ENCODE results near the gene CNTN1. TPM values are rescaled to one million over a fixed set of nuclear protein-coding genes. Genes with fewer than 3 reads are reported as not detected.

CNTN1 gene
- total RNA-seq, 1 experiment from 2014 or later = 6.5 TPM

DNA sequence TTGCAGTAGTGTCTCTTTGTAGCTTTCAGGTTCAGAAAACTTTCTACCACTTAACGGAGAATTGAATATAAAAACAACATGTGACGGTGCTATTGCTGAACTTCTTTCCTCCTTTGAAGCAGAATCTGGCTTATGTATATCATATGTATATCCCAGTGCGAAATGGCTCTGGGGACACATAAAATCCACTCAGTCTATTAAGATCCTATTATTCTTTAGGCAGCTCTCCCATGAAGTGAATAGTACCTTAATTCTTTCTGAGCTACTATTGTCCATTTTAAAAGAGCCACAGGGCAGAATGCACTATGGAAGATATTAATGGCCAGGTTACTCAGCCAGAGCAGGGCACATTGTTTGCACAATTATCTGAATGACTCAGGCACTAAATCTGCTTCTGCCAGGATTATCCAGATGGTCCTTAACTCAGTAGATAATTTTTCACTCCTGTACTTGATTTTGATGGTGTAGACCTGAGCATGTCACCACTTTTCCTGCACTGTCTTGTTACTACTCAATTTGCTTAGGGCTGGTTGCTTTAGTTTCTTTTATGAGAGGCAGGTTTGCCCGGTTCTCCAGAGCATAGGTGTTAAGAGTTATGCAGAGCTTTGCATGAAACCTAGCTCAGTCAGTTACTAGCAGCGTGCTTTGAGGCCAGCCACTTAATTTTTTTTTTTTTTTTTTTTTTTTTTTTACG, 5.5 kb downstream of the CNTN1 start:
- no peak overlapping the region for H2BK20ac ChIP-seq (ENCODE audit: low read depth, low read length, poor library complexity, severe bottlenecking)
- WGBS (ENCODE audit: extremely low coverage, insufficient read length, low lambda C conversion rate) = no CpG with 5 or more reads among the region's 6 CpGs
- H2BK5ac ChIP-seq (ENCODE audit: insufficient read length, low read length) = no peak overlapping the region
- no peak overlapping the region for H2AFZ ChIP-seq (ENCODE audit: low read length)
- no peaks in the 10 kb centered on the region for H3K4me1 ChIP-seq (ENCODE audit: insufficient read depth, low read length)
- TF ChIP-seq, protein P1, sequence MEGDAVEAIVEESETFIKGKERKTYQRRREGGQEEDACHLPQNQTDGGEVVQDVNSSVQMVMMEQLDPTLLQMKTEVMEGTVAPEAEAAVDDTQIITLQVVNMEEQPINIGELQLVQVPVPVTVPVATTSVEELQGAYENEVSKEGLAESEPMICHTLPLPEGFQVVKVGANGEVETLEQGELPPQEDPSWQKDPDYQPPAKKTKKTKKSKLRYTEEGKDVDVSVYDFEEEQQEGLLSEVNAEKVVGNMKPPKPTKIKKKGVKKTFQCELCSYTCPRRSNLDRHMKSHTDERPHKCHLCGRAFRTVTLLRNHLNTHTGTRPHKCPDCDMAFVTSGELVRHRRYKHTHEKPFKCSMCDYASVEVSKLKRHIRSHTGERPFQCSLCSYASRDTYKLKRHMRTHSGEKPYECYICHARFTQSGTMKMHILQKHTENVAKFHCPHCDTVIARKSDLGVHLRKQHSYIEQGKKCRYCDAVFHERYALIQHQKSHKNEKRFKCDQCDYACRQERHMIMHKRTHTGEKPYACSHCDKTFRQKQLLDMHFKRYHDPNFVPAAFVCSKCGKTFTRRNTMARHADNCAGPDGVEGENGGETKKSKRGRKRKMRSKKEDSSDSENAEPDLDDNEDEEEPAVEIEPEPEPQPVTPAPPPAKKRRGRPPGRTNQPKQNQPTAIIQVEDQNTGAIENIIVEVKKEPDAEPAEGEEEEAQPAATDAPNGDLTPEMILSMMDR (conservative IDR thresholded peaks at IDR 0.05) = no peak
- no peaks in the 10 kb centered on the region for H4K20me1 ChIP-seq (ENCODE audit: control insufficient read depth, insufficient read depth, insufficient read length)
- H3K14ac ChIP-seq (ENCODE audit: insufficient read depth, low read length) = no peak overlapping the region
- peaks cover 18% of the 10 kb centered on the region for H3K27me3 Mint-ChIP-seq (ENCODE audit: low read depth)
- no peak overlapping the region for H3K27ac Mint-ChIP-seq
- H3K79me2 ChIP-seq (ENCODE audit: insufficient read depth, low read length) = no peaks in the 10 kb centered on the region
- no peak overlapping the region for H2BK15ac ChIP-seq (ENCODE audit: low read depth, low read length)
- H3K9ac ChIP-seq (ENCODE audit: extremely low read depth, insufficient read length, low read length) = no peak overlapping the region
- no peaks in the 10 kb centered on the region for H3K9me3 Mint-ChIP-seq
- H3K79me1 ChIP-seq (ENCODE audit: insufficient read depth, low read depth, low read length, poor library complexity, severe bottlenecking) = no peaks in the 10 kb centered on the region
- H2BK12ac ChIP-seq (ENCODE audit: insufficient read length, low read depth, low read length) = no peak overlapping the region
- no peak overlapping the region for H4K91ac ChIP-seq (ENCODE audit: insufficient read length, low read depth, low read length)
- no peak overlapping the region for H3K23ac ChIP-seq (ENCODE audit: insufficient read length, low read depth, low read length)
- H3K18ac ChIP-seq (ENCODE audit: insufficient read length, low read depth, low read length) = no peak overlapping the region
- H3T11ph ChIP-seq (ENCODE audit: low read length) = no peak overlapping the region
- no peak overlapping the region for H2BK120ac ChIP-seq (ENCODE audit: low read depth, low read length, poor library complexity, severe bottlenecking)
- no peak overlapping the region for H3K4me3 Mint-ChIP-seq
- no peak overlapping the region for H4K5ac ChIP-seq (ENCODE audit: insufficient read length, low read depth, low read length)
- H3K4ac ChIP-seq (ENCODE audit: low read depth, low read length) = no peak overlapping the region
- no peak for DNase-seq
- H3K27me3 ChIP-seq (ENCODE audit: insufficient read depth, low read length) = no peaks in the 10 kb centered on the region
- H4K8ac ChIP-seq (replicated peaks; ENCODE audit: insufficient read length, low read depth, low read length) = no peak overlapping the region
- H3K4me2 ChIP-seq (ENCODE audit: insufficient read depth, insufficient read length, low read length) = no peak overlapping the region
- H3K9me3 ChIP-seq (ENCODE audit: control insufficient read depth, low read depth, low read length) = no peaks in the 10 kb centered on the region
- no peak overlapping the region for H3K56ac ChIP-seq (ENCODE audit: insufficient read length, low read depth, low read length)
- H2AK5ac ChIP-seq (ENCODE audit: insufficient read length, low read length) = no peak overlapping the region
- peaks cover 7% of the 10 kb centered on the region for H3K23me2 ChIP-seq (ENCODE audit: insufficient read length, low read depth, low read length, poor library complexity, severe bottlenecking)
- H3K36me3 Mint-ChIP-seq (ENCODE audit: insufficient read depth in 1 of 3, low read depth in 3 of 3) = no peaks in the 10 kb centered on the region
- peaks cover 3 to 7% of the 10 kb centered on the region in 2 experiments; a peak in 3 of 4 replicates for H3K4me1 Mint-ChIP-seq
- H3K27ac ChIP-seq (ENCODE audit: insufficient read length, low read depth, low read length) = no peak overlapping the region

All from H9 (cell line).